ENCODE measurements around the gene AGXT. TPM values are rescaled to one million over a fixed set of nuclear protein-coding genes. Genes with fewer than 3 reads are reported as not detected.

AGXT gene
- total RNA-seq, 1 donor from 2014 or later: not detected

GRCh38 chr2:240890691-240891090 is 22.1 kb downstream of the AGXT start:
- Histone ChIP-seq H3K4me3 (no peak overlapping the region), H3K36me3 (no peaks in the 10 kb centered on the region), H3K27ac (no peak overlapping the region), H3K9me3 (no peaks in the 10 kb centered on the region), H3K27me3 (no peaks in the 10 kb centered on the region), H3K4me1 (no peaks in the 10 kb centered on the region)
- DNase-seq (ENCODE audit: low spot score in 2 of 2): no peak
- no peak for TF ChIP-seq CTCF (IDR thresholded peaks at IDR 0.05)
- intact Hi-C loops (cut with DNase I): no loop called here

- TF ChIP-seq CTCF (IDR thresholded peaks at IDR 0.05): no peak
- Histone ChIP-seq H3K4me3 (no peak overlapping the region), H3K36me3 (no peaks in the 10 kb centered on the region), H3K9me3 (no peaks in the 10 kb centered on the region), H3K27me3 (no peaks in the 10 kb centered on the region), H3K27ac (no peak overlapping the region), H3K4me1 (no peaks in the 10 kb centered on the region)
- intact Hi-C loops (cut with DNase I): no loop called here
- no peak for DNase-seq (ENCODE audit: low spot score in 2 of 2)
These were observed 23.1 kb downstream of the AGXT start for GRCh38 chr2:240891492-240892340.

GRCh38 chr2:240892356-240892755 is 23.7 kb downstream of the AGXT start:
- no peaks in the 10 kb centered on the region for H3K4me1 ChIP-seq
- H3K27ac ChIP-seq: no peak overlapping the region
- H3K9me3 ChIP-seq: no peaks in the 10 kb centered on the region
- H3K27me3 ChIP-seq: no peaks in the 10 kb centered on the region
- H3K4me3 ChIP-seq: no peak overlapping the region
- intact Hi-C loops (cut with DNase I): no loop called here
- TF ChIP-seq CTCF (IDR thresholded peaks at IDR 0.05): no peak
- no peaks in the 10 kb centered on the region for H3K36me3 ChIP-seq
- no peak for DNase-seq (ENCODE audit: low spot score in 2 of 2)

- H3K27me3 ChIP-seq: no peaks in the 10 kb centered on the region
- intact Hi-C loops (cut with DNase I): no loop called here
- H3K4me1 ChIP-seq: no peaks in the 10 kb centered on the region
- H3K27ac ChIP-seq: no peak overlapping the region
- H3K4me3 ChIP-seq: no peak overlapping the region
- H3K9me3 ChIP-seq: no peaks in the 10 kb centered on the region
- DNase-seq (ENCODE audit: low spot score in 2 of 2): no peak
- no peaks in the 10 kb centered on the region for H3K36me3 ChIP-seq
- no peak for TF ChIP-seq CTCF (IDR thresholded peaks at IDR 0.05)
These were observed 24.3 kb downstream of the AGXT start for GRCh38 chr2:240892925-240893324.

GRCh38 chr2:240893363-240893844 is 24.8 kb downstream of the AGXT start:
- no peaks in the 10 kb centered on the region for H3K9me3 ChIP-seq
- intact Hi-C loops (cut with DNase I): no loop called here
- H3K27ac ChIP-seq: no peak overlapping the region
- no peak for DNase-seq (ENCODE audit: low spot score in 2 of 2)
- no peaks in the 10 kb centered on the region for H3K27me3 ChIP-seq
- no peak for TF ChIP-seq CTCF (IDR thresholded peaks at IDR 0.05)
- no peaks in the 10 kb centered on the region for H3K36me3 ChIP-seq
- H3K4me3 ChIP-seq: no peak overlapping the region
- no peaks in the 10 kb centered on the region for H3K4me1 ChIP-seq

All from ascending aorta (tissue), 2 donors.